Loucy (cell line): ENCODE results near the gene PAQR8.

Experiments used
- CTCF ChIP-seq: fragments of 200-600 bp; sonication (generic); conservative IDR thresholded peaks from 2 replicates; pipeline ENCODE4 v1.5.1; 2014; ENCODE audit warnings: mild to moderate bottlenecking, antibody characterized with exemption, low read length
- EZH2phosphoT487 ChIP-seq: fragments of 200-600 bp; IDR thresholded peaks from 2 replicates; pipeline ENCODE4 v1.6.1; 2018; ENCODE audit warnings: antibody characterized with exemption, mild to moderate bottlenecking, moderate library complexity, borderline replicate concordance

- no peak for TF ChIP-seq CTCF
- TF ChIP-seq EZH2phosphoT487: no peak
These were observed 95.1 kb downstream of the PAQR8 start for GRCh38 chr6:52457096-52457495.
